ENCODE data around the gene CHD5.

The CHD5 gene

GRCh38 chr1:6096243-6097116, 83.6 kb downstream of the CHD5 start:
- no peak for DNase-seq

DNA sequence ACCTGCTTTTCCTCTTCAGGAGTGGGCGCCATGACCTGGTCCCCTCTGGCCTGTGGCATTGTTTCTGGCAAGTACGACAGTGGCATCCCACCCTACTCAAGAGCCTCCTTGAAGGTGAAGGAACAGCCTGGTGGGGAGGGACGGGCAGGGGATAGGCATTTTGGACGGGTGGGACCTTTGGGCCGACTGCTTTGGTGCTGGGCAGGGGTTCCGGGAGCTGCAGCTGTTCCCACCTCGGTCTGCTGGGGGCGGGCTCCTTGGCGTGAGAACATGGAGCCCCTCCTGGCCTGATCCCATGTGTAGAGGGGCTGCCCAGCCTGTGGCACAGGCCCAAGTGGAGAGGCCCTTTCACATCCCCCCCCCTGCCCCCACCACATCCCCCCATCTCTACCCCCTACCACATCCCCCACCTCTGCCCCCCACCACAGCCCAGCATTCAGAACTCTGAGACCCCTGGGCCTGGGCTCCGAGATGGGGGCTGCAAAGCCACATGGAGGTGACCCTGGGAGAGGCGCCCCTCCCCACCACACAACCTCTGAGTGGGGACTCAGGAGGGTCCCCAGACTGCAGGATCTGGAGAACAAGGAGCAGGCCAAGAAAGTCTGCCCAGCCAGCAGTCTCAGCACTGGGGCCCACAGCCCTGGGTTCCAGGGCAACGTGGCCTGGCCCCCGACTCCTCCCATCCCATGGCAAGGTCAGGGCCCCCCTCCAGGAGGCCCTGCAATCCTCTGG, 84.4 kb downstream of the CHD5 start:
- DNase-seq = no peak

DNA sequence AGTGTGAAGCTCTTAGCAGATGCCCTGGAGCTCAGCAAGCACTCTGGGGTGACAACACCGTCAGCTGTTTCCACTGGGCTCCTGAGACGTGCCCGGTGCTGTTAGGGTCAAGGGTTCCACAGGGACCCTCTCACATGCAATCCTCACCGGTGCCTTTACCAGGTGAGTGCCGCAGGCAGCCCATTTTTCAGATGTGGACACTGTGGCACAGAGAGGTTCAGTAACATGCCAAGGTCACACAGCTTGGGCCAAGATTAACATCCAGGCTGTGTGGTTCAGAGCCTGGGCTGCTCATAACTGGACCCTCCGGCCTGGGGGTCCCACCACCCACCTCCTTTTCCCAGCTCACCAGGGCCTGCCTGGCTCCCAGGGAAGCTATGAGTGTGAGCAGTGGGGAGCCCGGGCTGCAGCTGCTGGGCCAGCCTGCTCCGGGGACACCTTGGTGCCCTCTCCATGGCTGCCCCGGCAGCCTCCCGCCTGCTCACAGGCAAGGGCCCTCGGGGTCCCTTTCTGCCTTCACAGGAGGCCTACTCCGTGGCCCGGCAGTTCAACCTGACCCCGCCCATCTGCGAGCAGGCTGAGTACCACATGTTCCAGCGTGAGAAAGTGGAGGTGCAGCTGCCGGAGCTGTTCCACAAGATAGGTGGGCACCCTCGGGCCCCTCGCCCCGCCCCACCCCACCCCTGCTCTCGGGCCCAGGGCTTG, 85.2 kb downstream of the CHD5 start:
- DNase-seq = no peak

- DNase-seq = no peak
Measured at GRCh38 chr1:6094246-6094645, 85.9 kb downstream of the CHD5 start.

DNA sequence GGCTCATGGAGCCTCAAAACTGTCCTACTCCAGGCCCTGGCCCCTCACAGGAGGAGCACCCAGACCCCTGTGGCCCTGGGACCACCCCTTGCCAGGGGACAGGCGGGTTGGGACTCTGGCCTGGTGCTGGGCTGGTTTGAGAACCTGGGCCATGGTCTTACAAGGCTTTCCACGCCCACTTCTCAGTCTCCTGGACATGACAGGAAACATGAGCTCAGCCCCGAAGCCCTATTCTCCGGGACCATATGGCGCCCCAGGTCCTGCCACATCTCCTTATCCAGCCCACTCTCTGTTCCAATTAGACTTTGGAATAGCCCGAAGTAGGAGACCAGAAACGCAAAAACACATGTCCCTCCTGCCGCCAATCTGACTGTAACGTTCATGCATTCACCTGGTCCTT, 86.5 kb downstream of the CHD5 start:
- DNase-seq = no peak

GRCh38 chr1:6093071-6093470, 87.0 kb downstream of the CHD5 start:
- no peak for DNase-seq

- no peak for DNase-seq
Measured at GRCh38 chr1:6092211-6092610, 87.9 kb downstream of the CHD5 start.

DNA sequence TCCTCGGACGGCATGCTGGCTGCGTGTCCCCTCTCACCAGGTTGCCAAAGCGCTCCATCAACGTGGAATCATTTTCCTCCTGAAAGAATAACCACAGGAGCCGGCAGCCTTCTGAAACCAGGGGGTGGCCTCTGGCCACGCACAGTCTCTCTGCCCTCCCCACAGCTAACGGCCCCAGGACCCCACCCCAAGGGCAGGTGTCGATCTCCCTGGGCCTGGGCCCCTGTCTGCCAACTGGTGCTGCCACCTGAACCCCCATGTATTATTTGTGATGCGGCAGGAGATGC, 88.4 kb downstream of the CHD5 start:
- no peak for DNase-seq

DNA sequence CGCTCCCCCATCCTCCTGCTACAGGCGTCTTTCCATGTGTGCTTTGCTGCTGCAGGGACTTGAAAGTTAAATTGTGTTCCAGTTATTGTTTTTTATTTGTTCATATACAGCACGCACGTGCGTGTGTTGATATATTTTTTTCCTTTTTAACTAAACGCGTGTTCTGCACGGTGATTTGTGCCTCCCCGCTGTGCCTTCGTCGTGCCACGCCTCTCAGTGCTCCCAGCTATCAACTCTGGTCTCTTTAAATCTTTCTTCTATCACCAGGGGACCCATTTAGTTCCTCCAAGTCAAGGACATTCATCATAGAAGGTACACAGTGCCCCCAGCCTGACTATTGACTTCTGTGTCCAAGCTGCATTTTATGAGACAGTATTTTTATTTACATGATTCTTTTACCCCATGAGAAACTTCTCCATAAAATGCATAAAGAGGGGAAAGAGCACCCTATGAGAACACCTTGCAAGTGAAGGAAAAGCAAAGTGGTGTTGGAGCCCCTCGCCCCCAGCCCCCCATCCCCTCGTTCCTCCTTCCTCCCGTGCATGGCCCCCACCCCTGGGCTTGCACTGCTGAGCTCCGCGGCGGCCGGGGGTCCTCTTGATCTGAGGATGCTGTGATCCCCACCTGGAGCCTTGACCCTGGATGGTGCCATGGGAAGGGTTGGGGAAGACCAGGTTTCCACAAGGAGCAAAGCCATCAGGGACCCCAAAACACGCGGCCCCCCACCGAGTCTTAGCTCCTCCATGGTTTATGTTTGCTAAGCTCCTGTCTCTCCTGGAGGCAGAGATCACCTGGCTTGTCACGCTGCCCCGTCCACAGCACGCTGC, 88.9 kb downstream of the CHD5 start:
- DNase-seq = no peak

DNA sequence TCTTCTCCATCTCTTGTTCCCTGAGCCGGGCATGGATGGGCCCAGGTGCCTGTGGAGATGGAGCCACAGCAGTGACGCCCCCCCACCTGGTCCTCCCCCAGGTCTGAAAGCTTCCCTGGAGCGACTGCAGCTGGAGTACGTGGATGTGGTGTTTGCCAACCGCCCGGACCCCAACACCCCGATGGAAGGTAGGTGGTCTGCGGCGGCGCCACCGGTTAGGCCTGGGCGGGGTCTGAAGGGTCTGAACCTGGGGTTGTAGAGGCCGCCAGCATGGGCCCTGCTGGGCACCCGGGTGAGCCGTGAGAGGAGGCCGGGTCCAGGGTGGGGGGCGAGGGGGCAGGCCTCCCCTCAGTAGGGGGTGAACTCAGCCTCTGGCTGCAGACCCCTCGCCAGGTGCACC, 89.8 kb downstream of the CHD5 start:
- DNase-seq = no peak

DNA sequence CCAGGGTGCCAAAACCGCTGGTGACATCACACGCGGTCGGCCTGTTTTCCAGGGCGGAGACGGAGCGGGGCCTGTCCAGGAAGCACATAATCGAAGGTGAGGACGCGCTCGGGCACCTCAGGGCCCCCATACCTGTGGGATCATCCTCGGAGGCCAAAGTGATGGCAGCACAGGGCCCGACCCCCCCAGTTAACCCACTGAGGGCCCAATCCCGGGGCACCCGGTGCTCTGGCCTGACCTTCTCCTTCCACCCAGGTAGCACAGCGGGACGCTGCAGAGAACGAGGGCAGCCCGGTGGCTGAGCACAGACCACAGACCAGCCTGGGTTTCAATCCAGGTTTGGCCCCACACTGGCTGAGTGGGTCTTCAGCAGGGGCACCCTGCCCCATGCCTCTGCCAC, 91.2 kb downstream of the CHD5 start:
- DNase-seq = no peak

DNA sequence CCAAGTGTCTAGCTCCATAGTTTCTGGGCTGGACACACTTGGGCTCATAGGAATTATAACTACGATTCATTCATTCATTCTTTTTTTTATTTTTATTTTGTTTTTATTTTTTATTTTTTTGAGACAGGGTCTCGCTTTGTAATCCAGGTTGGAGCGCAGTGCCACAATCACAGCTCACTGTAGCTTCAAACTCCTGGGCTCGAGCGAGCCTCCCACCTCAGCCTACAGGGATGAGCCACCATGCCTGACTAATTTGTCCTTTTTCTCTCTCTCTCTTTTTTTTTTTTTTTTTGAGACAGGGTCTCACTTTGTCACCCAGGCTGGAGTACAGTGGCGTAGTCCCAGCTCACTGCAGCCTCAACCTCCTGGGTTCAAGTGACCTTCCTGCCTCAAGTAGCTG, 92.2 kb downstream of the CHD5 start:
- no peak for DNase-seq

DNA sequence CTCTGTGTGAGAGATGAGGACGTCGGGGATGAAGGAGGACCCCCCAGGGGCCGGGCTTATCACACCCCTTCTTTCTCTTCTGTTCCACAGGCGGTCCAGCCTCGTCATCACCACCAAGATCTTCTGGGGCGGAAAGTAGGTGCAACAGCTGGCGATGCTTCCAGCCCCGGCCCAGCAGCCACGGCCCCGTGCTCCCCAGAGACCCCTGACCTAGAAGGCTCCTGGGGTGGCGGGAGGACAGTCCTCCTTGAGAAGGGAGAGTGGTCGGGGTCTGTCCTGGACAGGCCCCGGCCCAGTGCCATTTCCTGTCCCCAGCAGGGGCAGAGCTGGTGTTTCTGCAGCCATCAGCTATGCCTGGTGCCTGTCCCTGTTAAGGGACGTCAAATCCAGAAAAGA, 92.7 kb downstream of the CHD5 start:
- DNase-seq = no peak

- no peak for DNase-seq
Measured at GRCh38 chr1:6086762-6087376, 93.3 kb downstream of the CHD5 start.

DNA sequence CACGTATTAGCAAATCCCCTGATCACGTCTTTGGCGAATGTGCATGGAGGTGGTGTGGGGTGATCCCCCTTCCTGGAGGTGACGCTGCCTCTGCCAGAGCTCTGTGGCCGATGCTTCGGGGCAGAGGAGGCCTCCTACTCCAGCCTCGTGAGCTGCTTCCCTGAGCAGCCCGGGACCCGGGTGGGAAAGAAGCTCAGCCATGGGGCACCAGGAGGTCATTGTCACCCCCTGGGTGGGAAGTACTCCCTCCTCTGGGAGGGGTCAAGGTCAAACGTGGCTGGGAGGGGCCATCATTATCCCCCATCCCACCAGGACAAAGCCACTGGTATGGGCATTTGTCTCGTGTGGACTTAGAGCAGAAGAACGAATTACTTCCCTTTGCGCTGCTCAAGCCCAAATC, 93.8 kb downstream of the CHD5 start:
- DNase-seq = no peak

DNA sequence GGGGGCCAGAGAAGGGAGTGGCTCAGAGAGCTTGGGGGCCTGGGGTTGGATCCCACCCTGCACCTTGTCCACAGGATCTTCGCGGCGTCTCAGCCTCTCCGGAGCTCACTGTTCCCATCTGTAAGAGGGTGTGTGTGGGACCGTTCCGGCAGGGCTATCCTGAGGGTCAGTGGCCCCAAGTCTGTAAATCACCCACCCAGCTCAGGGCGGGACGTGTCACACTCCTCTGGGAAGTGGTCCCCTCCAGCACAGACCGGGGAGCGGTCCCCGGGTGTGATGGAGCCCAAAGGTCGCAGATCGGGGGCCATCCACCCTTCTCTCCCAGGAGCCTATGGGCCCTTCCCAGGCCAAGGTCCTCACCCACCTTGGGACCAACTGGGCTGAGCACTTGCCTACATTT, 94.5 kb downstream of the CHD5 start:
- DNase-seq = no peak

GRCh38 chr1:6084781-6085495, 95.2 kb downstream of the CHD5 start:
- DNase-seq = no peak

- no peak for DNase-seq
Measured at GRCh38 chr1:6083801-6084446, 96.2 kb downstream of the CHD5 start.

GRCh38 chr1:6083385-6083784, 96.7 kb downstream of the CHD5 start:
- DNase-seq = no peak

GRCh38 chr1:6082430-6082971, 97.6 kb downstream of the CHD5 start:
- DNase-seq = no peak

- no peak for DNase-seq
Measured at GRCh38 chr1:6081901-6082300, 98.2 kb downstream of the CHD5 start.
